ENCODE data around the gene ADGRV1.
"Not testable (repeated sequence)": the region's sequence is repeated elsewhere in the genome, so short reads cannot be mapped to it uniquely, and the experiment has no call there.

ADGRV1 gene

DNA sequence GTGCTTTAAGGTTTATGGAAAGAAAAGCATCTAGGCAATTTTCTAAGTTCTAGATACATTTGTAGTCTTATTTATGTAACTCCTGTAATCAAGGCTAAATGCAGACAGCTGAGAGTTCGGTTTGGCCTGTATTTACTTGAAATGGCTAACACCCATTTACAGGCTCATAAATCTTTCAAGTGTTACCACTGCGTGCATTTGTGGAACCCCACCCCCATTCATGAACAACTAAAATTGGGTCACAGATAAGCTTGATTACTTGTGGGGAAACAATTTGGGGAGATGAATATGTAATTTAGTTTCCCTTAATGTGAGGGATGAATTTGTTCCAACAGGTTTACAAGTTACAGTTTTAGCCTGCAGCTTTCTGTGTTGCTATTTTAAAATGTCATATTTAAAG is 463.9 kb downstream of the ADGRV1 start:
- in situ Hi-C loops (cut with MboI; ENCODE audit: low pct_unique_long_range_greater_than_20kb, low sequenced_read_pairs) = no loop called here
- no peak for DNase-seq

DNA sequence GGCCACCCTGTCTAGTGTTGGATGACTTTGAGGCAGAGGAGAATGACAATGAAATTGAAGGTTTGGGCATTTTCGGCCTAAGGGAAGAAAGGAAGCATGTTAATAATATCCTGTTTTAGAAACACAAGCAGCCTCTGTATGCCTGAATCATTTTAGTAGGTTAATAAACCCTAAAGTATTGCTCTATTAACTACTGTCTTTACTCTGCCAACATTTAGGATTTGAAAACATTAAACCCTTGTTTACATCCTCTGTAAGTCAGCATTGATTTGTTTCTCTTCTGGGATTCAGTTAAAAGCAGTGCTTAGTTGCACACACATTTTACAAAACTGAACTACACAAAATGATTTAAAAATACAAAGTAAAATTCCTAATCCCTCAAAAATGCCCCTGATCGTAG is 465.6 kb downstream of the ADGRV1 start:
- in situ Hi-C loops (cut with MboI; ENCODE audit: low pct_unique_long_range_greater_than_20kb, low sequenced_read_pairs) = no loop called here
- DNase-seq = no peak

DNA sequence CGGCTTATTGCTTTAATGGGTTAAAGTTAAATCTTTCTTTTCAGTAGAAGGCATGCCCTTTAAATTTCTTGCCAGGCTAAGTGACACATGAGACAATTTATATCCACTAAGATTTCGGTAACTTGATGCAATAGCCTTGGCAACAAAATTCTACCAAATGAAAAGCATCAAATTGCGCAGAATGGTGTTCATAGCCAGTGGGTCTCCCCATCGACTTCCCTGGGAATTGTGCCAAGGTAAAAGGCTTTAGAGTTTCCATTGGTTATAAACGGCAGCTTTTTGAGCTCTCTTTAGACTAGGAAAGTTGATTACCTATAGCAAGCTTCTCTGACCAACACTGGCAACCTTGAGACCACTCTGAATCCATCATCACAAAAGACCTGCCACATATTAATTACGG is 466.1 kb downstream of the ADGRV1 start:
- DNase-seq = no peak
- in situ Hi-C loops (cut with MboI; ENCODE audit: low pct_unique_long_range_greater_than_20kb, low sequenced_read_pairs) = no loop called here

DNA sequence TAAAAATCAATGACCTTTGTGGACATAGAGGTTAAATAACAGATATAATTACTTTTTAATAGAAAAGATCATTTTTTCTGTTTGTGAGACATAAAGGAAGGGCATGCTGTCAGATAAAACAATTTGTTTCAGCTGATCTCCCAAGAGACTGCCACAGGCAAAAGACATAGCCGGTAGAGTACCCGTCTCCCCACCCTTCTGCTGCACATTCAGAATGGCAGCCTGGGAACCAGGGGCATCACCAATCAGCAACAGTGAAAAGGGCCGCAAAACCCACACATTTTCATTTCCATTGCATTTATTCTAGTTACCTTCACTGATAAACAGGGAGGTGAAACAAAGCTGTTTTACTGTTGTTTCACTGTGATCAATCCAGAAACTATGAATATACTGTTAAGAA is 466.9 kb downstream of the ADGRV1 start:
- in situ Hi-C loops (cut with MboI; ENCODE audit: low pct_unique_long_range_greater_than_20kb, low sequenced_read_pairs) = no loop called here
- DNase-seq = no peak

DNA sequence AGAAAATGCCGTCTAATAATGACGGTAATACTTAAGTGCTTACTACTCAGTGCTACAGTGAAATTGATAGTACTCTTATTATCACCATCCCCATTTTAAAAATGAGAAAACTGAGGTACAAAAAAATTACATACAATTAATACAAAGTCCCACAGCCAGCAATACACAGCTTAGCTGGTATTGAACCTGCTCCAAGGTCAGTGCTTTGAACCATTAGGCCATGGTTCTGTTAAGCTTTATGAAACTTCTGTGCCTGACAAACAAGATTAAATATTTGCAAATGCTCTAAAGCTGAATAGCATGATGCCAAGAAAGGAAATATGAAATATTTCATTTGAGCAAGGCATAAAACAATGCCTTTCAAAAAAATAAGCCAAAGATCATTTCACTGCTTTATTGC is 467.4 kb downstream of the ADGRV1 start:
- DNase-seq = no peak
- in situ Hi-C loops (cut with MboI; ENCODE audit: low pct_unique_long_range_greater_than_20kb, low sequenced_read_pairs) = no loop called here

DNA sequence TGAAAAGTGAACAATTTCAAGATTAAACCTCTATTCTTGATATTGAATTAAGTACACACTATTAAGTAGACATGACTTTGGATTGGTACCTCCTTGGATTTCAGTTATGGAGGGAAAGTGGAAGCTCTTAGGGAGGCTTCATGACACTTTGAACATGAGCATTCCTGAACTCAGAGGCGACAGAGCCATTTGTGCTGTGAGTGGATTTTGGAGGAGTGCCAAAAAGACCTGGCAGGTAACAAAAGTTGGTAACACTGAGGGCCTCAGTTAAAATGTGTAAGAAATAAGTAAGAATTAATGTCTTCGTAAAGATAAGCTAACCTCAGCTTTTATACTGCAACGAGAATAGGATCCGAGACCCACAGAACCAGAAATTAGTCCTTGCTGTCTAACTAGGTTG is 467.9 kb downstream of the ADGRV1 start:
- in situ Hi-C loops (cut with MboI; ENCODE audit: low pct_unique_long_range_greater_than_20kb, low sequenced_read_pairs) = no loop called here
- DNase-seq = no peak

DNA sequence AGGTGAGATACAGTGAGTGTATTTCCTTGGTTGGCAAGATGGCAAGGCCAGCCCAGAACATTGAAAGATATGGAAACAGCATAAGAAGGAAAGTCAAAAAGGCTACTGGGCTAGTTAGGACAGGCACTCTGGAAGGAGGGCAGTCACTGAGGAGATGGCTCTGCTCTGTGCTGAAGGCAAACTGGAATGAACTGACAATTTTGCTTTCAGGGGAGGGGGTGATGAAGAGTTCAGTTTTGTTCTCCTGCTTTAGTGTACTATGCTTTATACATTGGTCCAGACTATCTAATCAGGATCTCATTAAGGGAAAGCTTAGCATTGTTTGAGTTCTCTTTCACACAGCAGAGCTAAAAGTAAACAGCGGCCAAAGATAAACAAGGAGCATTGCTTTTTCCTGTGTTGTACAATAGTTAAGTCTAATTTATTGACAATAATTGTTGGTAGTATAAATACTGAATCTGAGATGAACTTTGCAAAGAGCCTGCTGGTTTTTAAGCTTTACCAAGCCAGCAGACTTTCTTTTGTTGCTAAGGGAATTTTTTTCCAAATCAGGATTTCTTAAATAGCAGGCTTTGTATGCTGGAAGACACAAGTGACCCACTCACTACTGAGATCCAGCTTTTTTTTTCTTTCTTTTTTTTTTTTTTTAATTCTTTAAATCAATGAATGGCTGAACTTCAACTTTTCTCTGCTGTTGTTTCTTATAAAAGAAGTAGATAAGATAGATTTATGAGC is 469.0 kb downstream of the ADGRV1 start:
- no peak for DNase-seq
- in situ Hi-C loops (cut with MboI; ENCODE audit: low pct_unique_long_range_greater_than_20kb, low sequenced_read_pairs) = no loop called here

DNA sequence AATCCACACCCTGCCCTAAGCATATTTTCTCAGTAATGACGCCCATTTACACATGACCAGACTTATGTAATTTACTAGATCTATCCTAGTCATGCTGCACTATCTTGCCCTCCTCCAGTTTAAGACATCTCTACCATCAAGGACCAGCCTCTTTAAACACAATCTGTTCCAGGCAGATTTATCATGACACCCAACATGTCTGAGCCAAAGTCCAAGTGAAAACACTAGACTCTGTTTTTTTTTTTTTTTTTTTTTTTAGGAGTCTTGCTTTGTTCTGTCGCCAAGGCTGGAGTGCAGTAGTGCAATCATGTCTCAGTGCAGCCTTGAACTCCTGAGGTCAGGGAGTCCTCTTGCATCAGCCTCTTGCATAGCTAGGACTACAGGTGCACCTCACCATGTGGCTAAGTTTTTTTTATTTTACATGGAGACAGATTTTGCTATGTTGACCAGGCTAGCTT is 469.9 kb downstream of the ADGRV1 start:
- no peak for DNase-seq
- in situ Hi-C loops (cut with MboI; ENCODE audit: low pct_unique_long_range_greater_than_20kb, low sequenced_read_pairs) = no loop called here

DNA sequence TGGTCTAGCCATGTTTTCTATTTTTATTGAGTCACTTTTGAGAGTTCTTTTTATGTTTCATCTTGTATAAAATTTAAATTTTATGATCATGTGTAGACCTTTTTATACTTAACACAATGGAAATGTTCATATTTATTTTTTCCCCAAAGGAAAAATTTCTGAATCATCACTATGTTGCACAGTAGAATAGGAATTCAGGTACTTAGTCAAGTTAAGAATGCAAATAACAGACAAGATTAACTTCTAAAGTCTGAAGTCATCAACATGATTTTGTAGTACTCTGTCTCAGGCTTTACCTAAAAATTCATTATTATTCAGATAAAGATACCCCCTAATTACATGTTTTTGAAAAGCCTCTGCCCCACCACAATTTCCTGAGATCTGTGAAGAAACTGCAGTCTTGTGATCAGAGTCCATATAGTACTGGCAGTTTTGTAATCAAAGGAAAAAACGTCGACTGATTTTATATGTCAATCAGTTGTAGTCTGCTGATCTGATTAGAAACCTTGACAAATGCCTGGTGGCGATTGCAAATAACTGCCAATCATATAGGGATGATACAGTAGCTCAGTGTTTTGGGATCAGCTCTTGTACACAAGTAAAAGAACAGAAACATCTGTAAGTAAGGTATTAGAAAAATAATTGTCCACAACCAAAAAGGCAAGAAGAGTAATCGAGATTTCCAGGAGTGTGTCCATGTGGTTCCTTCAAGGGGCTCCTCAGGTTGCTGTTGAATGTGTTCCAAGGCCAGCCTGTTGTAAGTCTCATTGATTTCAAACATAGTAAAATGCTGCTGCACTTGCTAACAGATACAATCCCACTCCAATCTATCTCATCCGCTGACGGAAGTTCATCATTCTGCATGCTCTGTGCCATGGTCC is 472.2 kb downstream of the ADGRV1 start:
- in situ Hi-C loops (cut with MboI; ENCODE audit: low pct_unique_long_range_greater_than_20kb, low sequenced_read_pairs) = no loop called here
- DNase-seq = no peak

DNA sequence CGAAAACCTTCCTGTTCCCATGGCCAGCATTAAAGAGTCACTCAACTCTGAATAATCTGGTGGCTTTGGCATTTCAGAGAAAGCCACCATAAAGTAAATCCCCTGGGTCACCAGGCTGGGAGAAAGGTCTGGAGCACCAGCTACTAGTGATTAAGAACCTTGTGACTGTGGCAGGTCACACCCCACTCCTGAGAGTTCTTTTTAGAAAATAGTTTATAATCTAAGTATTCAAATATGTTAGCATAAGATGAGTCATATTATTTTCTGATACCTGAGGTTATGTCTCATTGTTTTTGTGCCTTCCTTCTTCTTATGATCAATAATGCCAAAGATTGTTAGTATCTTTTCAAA is 472.8 kb downstream of the ADGRV1 start:
- DNase-seq = no peak
- in situ Hi-C loops (cut with MboI; ENCODE audit: low pct_unique_long_range_greater_than_20kb, low sequenced_read_pairs) = no loop called here

DNA sequence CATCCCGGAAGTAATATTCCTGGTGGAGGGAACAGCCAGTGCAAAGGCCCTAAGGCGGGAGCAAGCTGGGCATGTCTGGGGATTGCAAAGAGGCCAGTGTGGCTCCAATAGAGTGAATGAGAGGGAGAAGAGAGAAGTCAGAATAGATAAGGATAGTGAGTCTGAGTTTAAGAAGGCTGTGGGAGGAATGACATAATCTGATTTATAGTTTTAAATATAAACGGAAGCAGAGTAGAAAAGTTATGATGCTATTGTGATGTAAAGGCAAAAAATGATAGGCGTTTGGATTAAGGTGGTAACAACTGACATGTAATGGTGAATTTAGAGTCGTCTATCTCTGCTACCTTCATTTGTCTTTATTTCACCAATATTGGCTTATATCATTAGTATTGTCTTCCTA is 473.5 kb downstream of the ADGRV1 start:
- in situ Hi-C loops (cut with MboI; ENCODE audit: low pct_unique_long_range_greater_than_20kb, low sequenced_read_pairs) = no loop called here
- no peak for DNase-seq

DNA sequence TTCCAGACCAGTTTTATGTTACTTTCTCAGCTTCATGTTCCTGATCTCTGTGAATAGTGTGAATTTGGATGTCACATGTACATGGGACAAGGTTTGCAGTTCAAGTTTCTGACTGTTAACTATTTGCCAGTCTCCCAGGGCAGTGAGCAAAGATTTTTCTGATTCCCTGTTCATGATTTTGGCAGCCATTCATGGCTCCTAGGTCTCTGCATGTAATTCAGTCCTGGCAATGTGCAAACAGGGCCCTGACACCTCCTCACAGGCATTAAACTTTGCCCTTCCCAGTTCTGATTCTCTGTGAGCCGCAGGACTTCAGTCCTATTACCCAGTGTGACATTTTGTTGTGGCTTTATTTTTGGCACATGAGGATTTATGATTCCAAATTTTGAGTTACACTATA is 474.8 kb downstream of the ADGRV1 start:
- DNase-seq = no peak
- in situ Hi-C loops (cut with MboI; ENCODE audit: low pct_unique_long_range_greater_than_20kb, low sequenced_read_pairs) = no loop called here

DNA sequence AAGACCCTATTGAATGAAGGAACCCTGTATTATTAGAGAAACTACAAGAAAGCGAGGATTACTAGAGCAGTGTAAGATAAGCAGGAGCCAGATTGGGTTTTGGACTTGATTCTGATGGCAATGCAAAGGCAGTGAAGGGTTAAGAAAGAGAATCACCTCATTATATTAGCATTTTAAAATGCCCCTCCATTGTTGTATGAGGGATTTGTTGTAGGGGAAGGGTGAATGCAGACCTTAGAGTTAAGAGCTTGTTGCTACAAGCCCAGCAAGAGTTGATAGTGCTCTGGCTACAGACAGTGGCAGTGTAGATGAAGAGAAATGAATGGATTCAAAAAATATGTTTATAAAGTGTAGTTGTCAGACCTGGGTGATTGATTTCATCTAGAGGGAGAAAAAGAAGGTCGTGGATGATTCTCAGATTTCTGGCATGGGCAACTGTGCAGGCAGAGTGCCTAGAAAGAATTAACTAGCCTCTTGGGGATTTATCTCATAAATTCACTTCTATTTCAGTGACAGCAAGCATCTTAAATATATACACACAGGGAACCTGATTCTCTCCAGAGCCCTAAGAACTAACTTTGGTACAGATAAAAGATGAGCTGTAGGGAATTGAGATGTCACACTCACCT is 479.7 kb downstream of the ADGRV1 start:
- DNase-seq = no peak
- in situ Hi-C loops (cut with MboI; ENCODE audit: low pct_unique_long_range_greater_than_20kb, low sequenced_read_pairs) = no loop called here

DNA sequence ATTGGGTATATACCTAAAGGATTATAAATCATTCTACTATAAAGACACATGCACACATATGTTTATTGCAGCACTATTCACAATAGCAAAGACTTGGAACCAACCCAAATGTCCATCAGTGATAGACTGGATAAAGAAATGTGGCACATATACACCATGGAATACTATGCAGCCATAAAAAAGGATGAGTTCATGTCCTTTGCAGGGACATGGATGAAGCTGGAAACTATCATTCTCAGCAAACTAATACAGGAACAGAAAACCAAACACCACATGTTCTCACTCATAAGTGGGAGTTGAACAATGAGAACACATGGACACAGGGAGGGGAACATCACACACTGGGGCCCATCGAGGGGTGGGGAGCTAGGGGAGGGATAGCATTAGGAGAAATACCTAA is 482.5 kb downstream of the ADGRV1 start:
- DNase-seq; in situ Hi-C loops (cut with MboI; ENCODE audit: low pct_unique_long_range_greater_than_20kb, low sequenced_read_pairs): not testable (repeated sequence)

DNA sequence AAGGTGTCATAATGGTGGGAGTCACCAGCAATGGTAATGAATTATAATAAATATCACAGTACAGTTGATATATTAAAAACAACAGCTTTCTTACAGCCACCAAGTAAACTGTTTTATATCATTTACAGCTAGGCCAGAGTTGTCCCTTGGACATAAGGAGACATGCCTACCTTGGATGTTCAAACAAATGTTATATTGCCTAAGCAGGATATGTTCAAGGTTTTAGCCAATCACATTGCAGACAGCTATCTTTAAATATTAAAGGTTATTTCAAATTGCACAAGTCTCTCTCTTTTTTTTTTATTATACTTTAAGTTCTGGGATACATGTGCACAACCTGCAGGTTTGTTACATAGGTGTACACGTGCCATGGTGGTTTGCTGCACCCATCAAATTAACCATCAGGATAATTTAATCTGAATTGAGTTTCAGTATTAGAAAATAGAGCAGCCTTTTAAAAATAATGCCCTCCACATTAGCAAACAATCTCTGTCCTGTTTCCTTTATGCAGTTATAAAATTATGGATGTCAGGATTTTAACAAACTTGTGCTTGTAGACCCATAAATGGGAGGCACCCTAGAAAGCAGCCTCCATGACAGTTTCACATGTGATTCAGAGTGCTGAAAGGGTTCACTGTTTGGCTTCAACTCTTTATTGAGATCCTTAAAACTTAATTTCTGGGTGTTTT is 483.8 kb downstream of the ADGRV1 start:
- no peak for DNase-seq
- in situ Hi-C loops (cut with MboI; ENCODE audit: low pct_unique_long_range_greater_than_20kb, low sequenced_read_pairs) = no loop called here

DNA sequence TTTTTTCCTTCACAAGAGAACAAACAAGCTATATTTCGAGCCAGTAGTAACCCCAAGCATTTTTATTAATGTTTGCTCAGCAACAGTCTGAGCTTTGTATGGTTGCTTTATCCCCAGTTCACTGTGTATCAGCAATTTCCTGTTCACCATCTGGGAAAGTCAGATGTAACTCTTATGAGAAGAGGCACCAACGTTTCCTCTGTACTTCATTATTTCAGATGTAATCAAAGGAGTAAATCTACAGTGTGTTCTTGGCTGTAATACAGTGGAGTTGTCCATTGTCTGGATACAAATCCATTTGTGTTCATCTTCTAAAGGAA is 484.3 kb downstream of the ADGRV1 start:
- in situ Hi-C loops (cut with MboI; ENCODE audit: low pct_unique_long_range_greater_than_20kb, low sequenced_read_pairs) = no loop called here
- no peak for DNase-seq

DNA sequence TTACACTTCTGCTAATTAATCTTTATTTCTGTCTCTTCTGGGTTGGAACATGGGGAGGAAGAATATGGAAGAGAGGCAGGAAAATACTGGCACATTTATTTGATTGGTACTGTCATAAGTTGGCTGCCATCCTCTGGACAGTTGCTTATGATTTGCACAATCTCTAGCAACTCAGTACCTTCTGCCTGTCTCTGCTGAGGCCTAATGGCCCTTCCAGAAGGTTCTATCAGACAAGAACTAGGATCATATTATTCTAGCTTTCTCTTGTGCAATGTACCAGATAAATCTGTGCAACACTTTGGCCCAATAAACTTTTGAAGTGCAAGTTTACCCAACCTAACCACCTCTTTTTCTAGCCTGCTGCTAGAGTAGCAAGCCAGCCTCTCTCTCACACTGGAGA is 489.5 kb downstream of the ADGRV1 start:
- DNase-seq = no peak
- in situ Hi-C loops (cut with MboI; ENCODE audit: low pct_unique_long_range_greater_than_20kb, low sequenced_read_pairs) = no loop called here

DNA sequence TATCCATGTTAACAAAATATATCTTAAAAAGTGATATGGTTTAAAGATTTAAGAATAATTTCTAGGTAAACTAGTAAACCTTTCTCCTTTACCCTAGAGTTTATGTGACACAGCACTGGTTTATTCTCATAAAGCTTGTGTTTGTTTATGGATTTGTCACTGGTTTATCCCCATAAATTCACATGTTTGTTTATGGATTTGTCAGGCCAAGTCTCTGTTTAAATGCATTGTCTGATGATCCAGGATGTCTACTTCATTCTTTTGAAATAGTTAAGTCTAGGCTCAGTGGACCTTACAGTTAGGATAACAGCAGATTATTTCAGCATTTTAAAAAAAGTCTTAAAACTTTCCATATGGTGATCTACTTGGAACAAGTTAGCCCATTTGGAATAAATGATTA is 490.5 kb downstream of the ADGRV1 start:
- no peak for DNase-seq
- in situ Hi-C loops (cut with MboI; ENCODE audit: low pct_unique_long_range_greater_than_20kb, low sequenced_read_pairs) = no loop called here

DNA sequence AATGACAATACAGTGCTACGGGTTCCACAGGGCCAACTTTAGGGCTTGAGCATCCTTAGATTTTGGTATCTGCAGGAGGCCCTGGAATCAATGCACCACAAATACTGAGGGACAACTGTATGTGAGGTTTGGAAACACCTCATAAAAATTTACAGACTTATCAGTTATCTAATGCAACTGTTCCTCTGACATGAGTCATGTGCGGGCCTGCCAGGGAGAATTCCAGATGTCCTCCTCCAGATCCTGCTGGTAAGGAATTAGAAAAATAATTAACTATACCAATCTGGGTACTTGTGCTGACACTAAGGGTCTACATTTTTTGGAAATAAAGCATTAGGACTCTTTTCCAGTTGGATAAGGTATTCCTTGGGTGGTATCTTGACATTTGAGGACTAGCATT is 491.2 kb downstream of the ADGRV1 start:
- in situ Hi-C loops (cut with MboI; ENCODE audit: low pct_unique_long_range_greater_than_20kb, low sequenced_read_pairs) = no loop called here
- DNase-seq = no peak

DNA sequence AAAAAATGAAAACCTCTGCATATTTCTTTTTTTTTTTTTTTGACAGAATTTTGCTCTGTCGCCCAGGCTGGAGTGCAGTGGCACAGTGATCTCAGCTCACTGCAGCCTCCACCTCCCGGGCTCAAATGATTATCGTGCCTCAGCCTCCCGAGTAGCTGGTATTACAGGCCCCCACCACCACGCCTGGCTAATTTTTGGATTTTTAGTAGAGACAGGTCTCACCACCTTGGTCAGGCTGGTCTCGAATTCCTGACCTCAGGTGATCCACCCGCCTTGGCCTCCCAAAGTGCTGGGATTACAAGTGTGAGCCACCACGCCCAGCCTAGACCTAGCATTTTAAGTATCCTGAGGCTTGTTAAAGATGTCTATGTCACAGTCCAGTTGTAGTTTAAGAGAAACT is 493.8 kb downstream of the ADGRV1 start:
- in situ Hi-C loops (cut with MboI; ENCODE audit: low pct_unique_long_range_greater_than_20kb, low sequenced_read_pairs); DNase-seq: not testable (repeated sequence)
